CD14-positive monocyte (primary cell): ENCODE data around the gene NDUFS4. TPM values are rescaled to one million over a fixed set of nuclear protein-coding genes. Genes with fewer than 3 reads are reported as not detected.

Experiments used
- DNase-seq, 3 donors: peaks; one replicate each; pipeline ENCODE4 v3.0.0-alpha.2; 2011 to 2022
- H2AFZ ChIP-seq: 2 replicates; pipeline ENCODE4 v1.6.0; 2012; ENCODE audit warnings: mild to moderate bottlenecking, low read depth, low read length, inconsistent platforms; ENCODE audit not compliant: insufficient read depth, poor library complexity, severe bottlenecking
- H3K27ac ChIP-seq, 2 donors: 1 replicate in 1 of 2; 2 replicates in 1 of 2; pipeline ENCODE4 v1.5.1; 2012 to 2013; ENCODE audit warnings: low read length in 2 of 2, control low read depth in 1 of 2, inconsistent platforms in 1 of 2, low read depth in 1 of 2, mild to moderate bottlenecking in 1 of 2
- H3K27me3 ChIP-seq, 2 donors: one replicate each; pipeline versions ENCODE4 v1.6.0 to v1.6.1; 2011 to 2013; ENCODE audit warnings: low read length in 2 of 2; ENCODE audit not compliant: control insufficient read depth in 2 of 2, insufficient read depth in 2 of 2
- H3K36me3 ChIP-seq, 2 donors: replicated peaks in 1 of 2; 1 replicate in 1 of 2; 2 replicates in 1 of 2; pipeline versions ENCODE4 v1.5.1 to v1.6.1; 2012 to 2013; ENCODE audit warnings: low read length in 2 of 2, control low read depth in 1 of 2, inconsistent platforms in 1 of 2, mild to moderate bottlenecking in 1 of 2; ENCODE audit not compliant: insufficient read depth in 2 of 2, control insufficient read depth in 1 of 2
- H3K4me1 ChIP-seq, 2 donors: 1 replicate in 1 of 2; 2 replicates in 1 of 2; pipeline versions ENCODE4 v1.5.1 to v1.6.1; 2012 to 2013; ENCODE audit warnings: low read length in 2 of 2, control low read depth in 1 of 2, inconsistent platforms in 1 of 2, mild to moderate bottlenecking in 1 of 2, moderate library complexity in 1 of 2; ENCODE audit not compliant: insufficient read depth in 2 of 2, control insufficient read depth in 1 of 2
- H3K4me2 ChIP-seq: replicated peaks from 2 replicates; pipeline ENCODE3; 2012; ENCODE audit warnings: low read length, moderate library complexity, mild to moderate bottlenecking; ENCODE audit not compliant: poor library complexity, severe bottlenecking; ENCODE audit errors: extremely low read depth
- H3K4me3 ChIP-seq, 3 experiments: fragments of 200-600 bp in 1 of 3; sonication (generic) in 1 of 3; replicated peaks in 1 of 3; 1 replicate in 2 of 3; 2 replicates in 1 of 3; pipeline ENCODE4 v1.5.1; 2011 to 2013; ENCODE audit warnings: low read length in 3 of 3, mild to moderate bottlenecking in 3 of 3, control low read depth in 2 of 3, low read depth in 2 of 3, inconsistent platforms in 1 of 3, moderate library complexity in 1 of 3
- H3K79me2 ChIP-seq: 2 replicates; pipeline ENCODE4 v1.6.0; 2012; ENCODE audit warnings: mild to moderate bottlenecking, control low read depth, inconsistent platforms, low read length, moderate library complexity; ENCODE audit not compliant: insufficient read depth
- H3K9ac ChIP-seq: 2 replicates; pipeline ENCODE4 v1.6.0; 2017; ENCODE audit warnings: low read length, mild to moderate bottlenecking; ENCODE audit not compliant: insufficient read depth, poor library complexity, severe bottlenecking
- H3K9me3 ChIP-seq, 2 donors: replicated peaks in 1 of 2; 1 replicate in 1 of 2; 2 replicates in 1 of 2; pipeline versions ENCODE4 v1.5.1 to v1.6.1; 2012 to 2013; ENCODE audit warnings: low read length in 2 of 2, control low read depth in 1 of 2; ENCODE audit not compliant: control insufficient read depth in 1 of 2, insufficient read depth in 1 of 2
- H4K20me1 ChIP-seq: 2 replicates; pipeline ENCODE4 v1.6.0; 2012; ENCODE audit warnings: mild to moderate bottlenecking, low read length, control low read depth, moderate library complexity; ENCODE audit not compliant: insufficient read depth
- H3K27ac Mint-ChIP-seq, 7 donors: one replicate each; pipeline ENCODE4 v1.8.0; 2020; ENCODE audit warnings: mild to moderate bottlenecking in 7 of 7, mixed read lengths in 7 of 7, moderate library complexity in 6 of 7, inconsistent platforms in 2 of 7
- H3K27me3 Mint-ChIP-seq, 3 donors: one replicate each; pipeline ENCODE4 v1.8.0; 2021 to 2022; ENCODE audit warnings: low read depth in 3 of 3, mild to moderate bottlenecking in 3 of 3, mixed read lengths in 3 of 3, moderate library complexity in 3 of 3, inconsistent platforms in 1 of 3
- H3K36me3 Mint-ChIP-seq, 2 donors: one replicate each; pipeline ENCODE4 v1.8.0; 2020; ENCODE audit warnings: mixed read lengths in 2 of 2, inconsistent platforms in 1 of 2, mild to moderate bottlenecking in 1 of 2
- H3K4me1 Mint-ChIP-seq: one replicate; pipeline ENCODE4 v1.8.0; 2020; ENCODE audit warnings: mild to moderate bottlenecking, mixed read lengths
- H3K4me3 Mint-ChIP-seq, 2 donors: one replicate each; pipeline ENCODE4 v1.8.0; 2020; ENCODE audit warnings: mild to moderate bottlenecking in 2 of 2, mixed read lengths in 2 of 2, moderate library complexity in 1 of 2
- H3K9me3 Mint-ChIP-seq, 7 donors: one replicate each; pipeline ENCODE4 v1.8.0; 2020 to 2022; ENCODE audit warnings: mixed read lengths in 7 of 7, mild to moderate bottlenecking in 6 of 7, moderate library complexity in 6 of 7, inconsistent platforms in 2 of 7
- CTCF ChIP-seq: fragments of 200-600 bp; IDR thresholded peaks from one replicate; pipeline ENCODE4 v1.8.0; 2022; ENCODE audit warnings: antibody characterized with exemption, mild to moderate bottlenecking
- WGBS: methylation state at CpG from one replicate; pipeline ENCODE4 v1.1.5; 2013; ENCODE audit warnings: missing lambda C conversion rate; ENCODE audit not compliant: insufficient coverage; 5-methylcytosine and 5-hydroxymethylcytosine counted together
- intact Hi-C, 2 donors: fragments of 100-400 bp; cut with micrococcal nuclease; formaldehyde crosslinking; loops; one replicate each; pipeline versions ENCODE4 v1.15.0 to v1.15.1; 2023
- polyA plus RNA-seq, 3 donors: library from polyadenylated mRNA; depleted of rRNA in 1 of 3; unstranded in 2 of 3; stranded (reverse) in 1 of 3; fragments of 300-500 nt in 2 of 3; fragments of >200 nt in 1 of 3; fragmentation: Illumina TruSeq in 2 of 3; gene quantifications; 1 replicate in 2 of 3; 2 replicates in 1 of 3; pipeline ENCODE4 v1.2.3, GENCODE V29; 2012 to 2021

Gene NDUFS4
- polyA plus RNA-seq, 3 donors, result 42.5 to 118 (median 111) TPM

DNA sequence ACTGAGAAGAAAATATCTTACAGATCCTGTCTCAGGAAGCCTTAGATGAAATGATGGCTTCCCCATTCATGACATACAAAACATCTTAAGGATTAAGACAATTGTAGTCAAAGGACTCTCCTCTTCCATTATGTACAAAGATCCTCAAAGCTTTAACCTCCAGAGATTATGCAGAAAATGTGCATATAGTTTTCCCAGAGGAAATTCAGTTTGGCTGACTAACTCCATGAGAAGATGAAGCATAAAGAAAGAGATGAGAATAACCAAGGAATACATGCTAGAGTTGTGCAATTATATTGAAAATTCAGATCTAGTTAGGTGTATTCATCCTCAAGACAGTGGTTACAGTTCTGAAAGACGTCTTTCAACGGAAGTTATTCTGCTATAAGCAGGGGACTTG lies 18.6 kb upstream of the NDUFS4 start:
- Mint-ChIP-seq H3K36me3 (no peaks in the 10 kb centered on the region), H3K9me3 (peaks cover 0 to 4% (median 0%) of the 10 kb centered on the region in 7 donors), H3K27me3 (peaks cover 0 to 2% (median 0%) of the 10 kb centered on the region in 3 donors), H3K4me3 (no peak overlapping the region), H3K27ac (no peak overlapping the region), H3K4me1 (no peaks in the 10 kb centered on the region)
- no peak overlapping the region for H3K4me2 ChIP-seq
- no peaks in the 10 kb centered on the region for H3K79me2 ChIP-seq
- H3K27ac ChIP-seq, result no peak overlapping the region
- H3K4me1 ChIP-seq, result no peaks in the 10 kb centered on the region
- no peak for TF ChIP-seq CTCF
- intact Hi-C loops, result no loop called here
- no peak overlapping the region for H3K9ac ChIP-seq
- DNase-seq, result no peak
- H2AFZ ChIP-seq, result no peak overlapping the region
- no CpG with 5 or more reads among the region's 2 CpGs for WGBS
- H3K36me3 ChIP-seq, result no peaks in the 10 kb centered on the region
- H3K9me3 ChIP-seq, result no peaks in the 10 kb centered on the region
- H4K20me1 ChIP-seq, result no peaks in the 10 kb centered on the region
- no peaks in the 10 kb centered on the region for H3K27me3 ChIP-seq
- no peak overlapping the region for H3K4me3 ChIP-seq

DNA sequence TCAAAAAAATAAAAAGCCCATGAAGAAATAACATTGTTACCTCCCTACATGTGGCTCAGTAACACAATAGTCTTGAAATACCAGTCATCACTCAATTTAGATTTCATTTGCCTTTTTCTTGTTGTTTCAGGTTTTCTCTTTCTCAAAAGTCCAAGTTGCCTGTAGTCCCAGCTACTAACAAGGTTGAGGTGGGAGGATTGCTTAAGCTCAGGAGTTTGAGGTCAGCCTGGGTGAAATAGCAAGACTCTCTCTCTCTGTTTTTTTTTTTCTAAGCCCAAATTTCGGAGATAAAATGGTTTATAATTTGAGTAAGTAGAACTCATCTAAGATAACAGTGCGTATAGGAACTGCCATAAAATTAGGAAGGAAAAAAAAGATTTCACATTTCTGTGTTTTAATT lies 17.5 kb upstream of the NDUFS4 start:
- H3K36me3 Mint-ChIP-seq, result no peaks in the 10 kb centered on the region
- Histone ChIP-seq H2AFZ (no peak overlapping the region), H3K4me2 (no peak overlapping the region), H3K9me3 (no peaks in the 10 kb centered on the region), H3K27ac (no peak overlapping the region), H3K36me3 (no peaks in the 10 kb centered on the region), H3K79me2 (no peaks in the 10 kb centered on the region), H3K9ac (no peak overlapping the region), H4K20me1 (no peaks in the 10 kb centered on the region), H3K27me3 (no peaks in the 10 kb centered on the region), H3K4me3 (no peak overlapping the region), H3K4me1 (no peaks in the 10 kb centered on the region)
- H3K9me3 Mint-ChIP-seq, result peaks cover 0 to 4% (median 0%) of the 10 kb centered on the region in 7 donors
- H3K27me3 Mint-ChIP-seq, result no peaks in the 10 kb centered on the region
- intact Hi-C loops, result no loop called here
- H3K27ac Mint-ChIP-seq, result no peak overlapping the region
- no CpG with 5 or more reads among the region's 2 CpGs for WGBS
- no peak for DNase-seq
- H3K4me1 Mint-ChIP-seq, result no peaks in the 10 kb centered on the region
- TF ChIP-seq CTCF, result no peak
- no peak overlapping the region for H3K4me3 Mint-ChIP-seq
